CD14-positive monocyte (primary cell): ENCODE data around the gene SPTB. TPM values are rescaled to one million over a fixed set of nuclear protein-coding genes. Genes with fewer than 3 reads are reported as not detected.

ENCODE experiments used
- DNase-seq, 3 donors: peaks; one replicate each; pipeline ENCODE4 v3.0.0-alpha.2; 2011 to 2022
- H2AFZ ChIP-seq: 2 replicates; pipeline ENCODE4 v1.6.0; 2012; ENCODE audit warnings: mild to moderate bottlenecking, low read depth, low read length, inconsistent platforms; ENCODE audit not compliant: insufficient read depth, poor library complexity, severe bottlenecking
- H3K27ac ChIP-seq, 2 donors: 1 replicate in 1 of 2; 2 replicates in 1 of 2; pipeline ENCODE4 v1.5.1; 2012 to 2013; ENCODE audit warnings: low read length in 2 of 2, control low read depth in 1 of 2, inconsistent platforms in 1 of 2, low read depth in 1 of 2, mild to moderate bottlenecking in 1 of 2
- H3K27me3 ChIP-seq, 2 donors: one replicate each; pipeline versions ENCODE4 v1.6.0 to v1.6.1; 2011 to 2013; ENCODE audit warnings: low read length in 2 of 2; ENCODE audit not compliant: control insufficient read depth in 2 of 2, insufficient read depth in 2 of 2
- H3K36me3 ChIP-seq, 2 donors: replicated peaks in 1 of 2; 1 replicate in 1 of 2; 2 replicates in 1 of 2; pipeline versions ENCODE4 v1.5.1 to v1.6.1; 2012 to 2013; ENCODE audit warnings: low read length in 2 of 2, control low read depth in 1 of 2, inconsistent platforms in 1 of 2, mild to moderate bottlenecking in 1 of 2; ENCODE audit not compliant: insufficient read depth in 2 of 2, control insufficient read depth in 1 of 2
- H3K4me1 ChIP-seq, 2 donors: 1 replicate in 1 of 2; 2 replicates in 1 of 2; pipeline versions ENCODE4 v1.5.1 to v1.6.1; 2012 to 2013; ENCODE audit warnings: low read length in 2 of 2, control low read depth in 1 of 2, inconsistent platforms in 1 of 2, mild to moderate bottlenecking in 1 of 2, moderate library complexity in 1 of 2; ENCODE audit not compliant: insufficient read depth in 2 of 2, control insufficient read depth in 1 of 2
- H3K4me2 ChIP-seq: replicated peaks from 2 replicates; pipeline ENCODE3; 2012; ENCODE audit warnings: low read length, moderate library complexity, mild to moderate bottlenecking; ENCODE audit not compliant: poor library complexity, severe bottlenecking; ENCODE audit errors: extremely low read depth
- H3K4me3 ChIP-seq, 3 experiments: fragments of 200-600 bp in 1 of 3; sonication (generic) in 1 of 3; replicated peaks in 1 of 3; 1 replicate in 2 of 3; 2 replicates in 1 of 3; pipeline ENCODE4 v1.5.1; 2011 to 2013; ENCODE audit warnings: low read length in 3 of 3, mild to moderate bottlenecking in 3 of 3, control low read depth in 2 of 3, low read depth in 2 of 3, inconsistent platforms in 1 of 3, moderate library complexity in 1 of 3
- H3K79me2 ChIP-seq: 2 replicates; pipeline ENCODE4 v1.6.0; 2012; ENCODE audit warnings: mild to moderate bottlenecking, control low read depth, inconsistent platforms, low read length, moderate library complexity; ENCODE audit not compliant: insufficient read depth
- H3K9ac ChIP-seq: 2 replicates; pipeline ENCODE4 v1.6.0; 2017; ENCODE audit warnings: low read length, mild to moderate bottlenecking; ENCODE audit not compliant: insufficient read depth, poor library complexity, severe bottlenecking
- H3K9me3 ChIP-seq, 2 donors: replicated peaks in 1 of 2; 1 replicate in 1 of 2; 2 replicates in 1 of 2; pipeline versions ENCODE4 v1.5.1 to v1.6.1; 2012 to 2013; ENCODE audit warnings: low read length in 2 of 2, control low read depth in 1 of 2; ENCODE audit not compliant: control insufficient read depth in 1 of 2, insufficient read depth in 1 of 2
- H4K20me1 ChIP-seq: 2 replicates; pipeline ENCODE4 v1.6.0; 2012; ENCODE audit warnings: mild to moderate bottlenecking, low read length, control low read depth, moderate library complexity; ENCODE audit not compliant: insufficient read depth
- H3K27ac Mint-ChIP-seq, 7 donors: one replicate each; pipeline ENCODE4 v1.8.0; 2020; ENCODE audit warnings: mild to moderate bottlenecking in 7 of 7, mixed read lengths in 7 of 7, moderate library complexity in 6 of 7, inconsistent platforms in 2 of 7
- H3K27me3 Mint-ChIP-seq, 3 donors: one replicate each; pipeline ENCODE4 v1.8.0; 2021 to 2022; ENCODE audit warnings: low read depth in 3 of 3, mild to moderate bottlenecking in 3 of 3, mixed read lengths in 3 of 3, moderate library complexity in 3 of 3, inconsistent platforms in 1 of 3
- H3K36me3 Mint-ChIP-seq, 2 donors: one replicate each; pipeline ENCODE4 v1.8.0; 2020; ENCODE audit warnings: mixed read lengths in 2 of 2, inconsistent platforms in 1 of 2, mild to moderate bottlenecking in 1 of 2
- H3K4me1 Mint-ChIP-seq: one replicate; pipeline ENCODE4 v1.8.0; 2020; ENCODE audit warnings: mild to moderate bottlenecking, mixed read lengths
- H3K4me3 Mint-ChIP-seq, 2 donors: one replicate each; pipeline ENCODE4 v1.8.0; 2020; ENCODE audit warnings: mild to moderate bottlenecking in 2 of 2, mixed read lengths in 2 of 2, moderate library complexity in 1 of 2
- H3K9me3 Mint-ChIP-seq, 7 donors: one replicate each; pipeline ENCODE4 v1.8.0; 2020 to 2022; ENCODE audit warnings: mixed read lengths in 7 of 7, mild to moderate bottlenecking in 6 of 7, moderate library complexity in 6 of 7, inconsistent platforms in 2 of 7
- CTCF ChIP-seq: fragments of 200-600 bp; IDR thresholded peaks from one replicate; pipeline ENCODE4 v1.8.0; 2022; ENCODE audit warnings: antibody characterized with exemption, mild to moderate bottlenecking
- WGBS: methylation state at CpG from one replicate; pipeline ENCODE4 v1.1.5; 2013; ENCODE audit warnings: missing lambda C conversion rate; ENCODE audit not compliant: insufficient coverage; 5-methylcytosine and 5-hydroxymethylcytosine counted together
- intact Hi-C, 2 donors: fragments of 100-400 bp; cut with micrococcal nuclease; formaldehyde crosslinking; loops; one replicate each; pipeline versions ENCODE4 v1.15.0 to v1.15.1; 2023
- polyA plus RNA-seq, 3 donors: library from polyadenylated mRNA; depleted of rRNA in 1 of 3; unstranded in 2 of 3; stranded (reverse) in 1 of 3; fragments of 300-500 nt in 2 of 3; fragments of >200 nt in 1 of 3; fragmentation: Illumina TruSeq in 2 of 3; gene quantifications; 1 replicate in 2 of 3; 2 replicates in 1 of 3; pipeline ENCODE4 v1.2.3, GENCODE V29; 2012 to 2021

The SPTB gene
- polyA plus RNA-seq, 3 donors, result not detected

GRCh38 chr14:64773577-64773976 is 106.1 kb downstream of the SPTB start:
- no peaks in the 10 kb centered on the region for H4K20me1 ChIP-seq
- no peaks in the 10 kb centered on the region for H3K27me3 ChIP-seq
- intact Hi-C loops, result no loop called here
- DNase-seq, result no peak
- 100% methylated on average over 3 of the region's 3 CpGs for WGBS
- no peak overlapping the region for H3K27ac ChIP-seq
- no peaks in the 10 kb centered on the region for H3K4me1 ChIP-seq
- H3K9me3 Mint-ChIP-seq, result peaks cover 2 to 22% (median 13%) of the 10 kb centered on the region in 7 donors
- no peaks in the 10 kb centered on the region for H3K36me3 Mint-ChIP-seq
- H3K79me2 ChIP-seq, result no peaks in the 10 kb centered on the region
- H3K9me3 ChIP-seq, result peaks cover 0 to 17% of the 10 kb centered on the region in 2 donors
- no peak for TF ChIP-seq CTCF
- H3K4me3 Mint-ChIP-seq, result no peak overlapping the region
- H3K4me3 ChIP-seq, result no peak overlapping the region
- no peak overlapping the region for H2AFZ ChIP-seq
- peaks cover 0 to 4% (median 0%) of the 10 kb centered on the region in 3 donors for H3K27me3 Mint-ChIP-seq
- no peak overlapping the region for H3K9ac ChIP-seq
- H3K4me1 Mint-ChIP-seq, result no peaks in the 10 kb centered on the region
- H3K4me2 ChIP-seq, result no peak overlapping the region
- H3K27ac Mint-ChIP-seq, result no peak overlapping the region
- H3K36me3 ChIP-seq, result no peaks in the 10 kb centered on the region

- no peaks in the 10 kb centered on the region for H3K36me3 ChIP-seq
- Mint-ChIP-seq H3K9me3 (peaks cover 2 to 22% (median 13%) of the 10 kb centered on the region in 7 donors), H3K27ac (no peak overlapping the region), H3K36me3 (no peaks in the 10 kb centered on the region), H3K4me1 (no peaks in the 10 kb centered on the region), H3K4me3 (no peak overlapping the region), H3K27me3 (peaks cover 0 to 4% (median 0%) of the 10 kb centered on the region in 3 donors)
- no peak overlapping the region for H3K4me2 ChIP-seq
- 96% methylated on average over 18 of the region's 18 CpGs for WGBS
- H3K9ac ChIP-seq, result no peak overlapping the region
- H3K4me1 ChIP-seq, result no peaks in the 10 kb centered on the region
- no peak for DNase-seq
- intact Hi-C loops, result no loop called here
- H3K27me3 ChIP-seq, result no peaks in the 10 kb centered on the region
- no peaks in the 10 kb centered on the region for H4K20me1 ChIP-seq
- TF ChIP-seq CTCF, result no peak
- H3K9me3 ChIP-seq, result peaks cover 0 to 17% of the 10 kb centered on the region in 2 donors
- no peak overlapping the region for H3K4me3 ChIP-seq
- no peak overlapping the region for H3K27ac ChIP-seq
- no peak overlapping the region for H2AFZ ChIP-seq
- H3K79me2 ChIP-seq, result no peaks in the 10 kb centered on the region
These were observed 106.7 kb downstream of the SPTB start for GRCh38 chr14:64773046-64773445.
